Mammary epithelial cell (primary cell): ENCODE data around the gene CTTNBP2.

Experiments used
- CTCF ChIP-seq, 2 donors: IDR thresholded peaks in 1 of 2; conservative IDR thresholded peaks in 1 of 2; 2 replicates each; pipeline ENCODE4 v1.5.1; 2011 to 2012; ENCODE audit warnings: inconsistent platforms in 2 of 2, low read length in 2 of 2, mild to moderate bottlenecking in 2 of 2, control low read depth in 1 of 2, low read depth in 1 of 2; ENCODE audit not compliant: insufficient read depth in 1 of 2; ENCODE audit errors: extremely low read depth in 1 of 2
- EZH2 ChIP-seq: IDR thresholded peaks from 2 replicates; pipeline ENCODE4 v1.6.1; 2012; ENCODE audit warnings: low read length, inconsistent platforms, borderline replicate concordance

- TF ChIP-seq CTCF (conservative IDR thresholded peaks at IDR 0.05 in 1 of 2, IDR thresholded peaks at IDR 0.05 in 1 of 2; ENCODE audit: extremely low read depth in 1 of 2, insufficient read depth in 1 of 2, low read depth in 1 of 2, low read length in 2 of 2) (no peak), EZH2 (no peak)
Measured at GRCh38 chr7:117719377-117719776, 153.9 kb downstream of the CTTNBP2 start.
